Rectal smooth muscle tissue (tissue), 1 donor: ENCODE results near the gene SDHB.

ENCODE experiments used
- H3K27ac ChIP-seq: one replicate; pipeline ENCODE4 v1.7.0; 2013; ENCODE audit warnings: low read depth, low read length, inconsistent platforms
- H3K27me3 ChIP-seq: one replicate; pipeline ENCODE4 v1.7.0; 2013; ENCODE audit warnings: low read length; ENCODE audit not compliant: control insufficient read depth, insufficient read depth
- H3K36me3 ChIP-seq: one replicate; pipeline ENCODE4 v1.7.0; 2013; ENCODE audit warnings: low read length; ENCODE audit not compliant: control insufficient read depth, insufficient read depth
- H3K4me1 ChIP-seq: one replicate; pipeline ENCODE4 v1.7.0; 2013; ENCODE audit warnings: low read length; ENCODE audit not compliant: control insufficient read depth, insufficient read depth
- H3K4me3 ChIP-seq: one replicate; pipeline ENCODE4 v1.7.0; 2013; ENCODE audit warnings: low read length
- H3K9ac ChIP-seq: one replicate; pipeline ENCODE4 v1.7.0; 2013; ENCODE audit warnings: low read length

Gene SDHB

DNA sequence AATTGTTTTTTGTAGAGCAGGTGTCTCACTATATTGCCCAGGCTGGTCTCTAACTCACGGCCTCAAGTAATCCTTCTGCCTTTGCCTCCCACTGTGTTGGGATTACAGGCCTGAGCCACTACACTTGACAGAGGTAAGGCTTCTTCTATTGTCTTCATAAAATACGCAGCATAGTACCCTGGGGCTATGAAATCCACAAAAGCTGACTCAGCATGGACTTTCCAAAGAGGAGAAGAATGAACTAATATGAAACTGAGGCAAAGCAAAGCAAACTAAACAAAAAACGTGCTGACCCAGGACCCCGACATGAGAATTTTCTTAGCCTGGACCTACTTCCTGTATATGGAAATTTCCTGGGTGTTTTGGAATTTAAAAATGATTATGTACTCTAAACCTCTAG lies 23.6 kb downstream of the SDHB start:
- Histone ChIP-seq H3K27ac (no peak overlapping the region), H3K36me3 (peaks cover 23% of the 10 kb centered on the region), H3K27me3 (no peaks in the 10 kb centered on the region), H3K4me3 (no peak overlapping the region), H3K4me1 (no peaks in the 10 kb centered on the region), H3K9ac (no peak overlapping the region)

DNA sequence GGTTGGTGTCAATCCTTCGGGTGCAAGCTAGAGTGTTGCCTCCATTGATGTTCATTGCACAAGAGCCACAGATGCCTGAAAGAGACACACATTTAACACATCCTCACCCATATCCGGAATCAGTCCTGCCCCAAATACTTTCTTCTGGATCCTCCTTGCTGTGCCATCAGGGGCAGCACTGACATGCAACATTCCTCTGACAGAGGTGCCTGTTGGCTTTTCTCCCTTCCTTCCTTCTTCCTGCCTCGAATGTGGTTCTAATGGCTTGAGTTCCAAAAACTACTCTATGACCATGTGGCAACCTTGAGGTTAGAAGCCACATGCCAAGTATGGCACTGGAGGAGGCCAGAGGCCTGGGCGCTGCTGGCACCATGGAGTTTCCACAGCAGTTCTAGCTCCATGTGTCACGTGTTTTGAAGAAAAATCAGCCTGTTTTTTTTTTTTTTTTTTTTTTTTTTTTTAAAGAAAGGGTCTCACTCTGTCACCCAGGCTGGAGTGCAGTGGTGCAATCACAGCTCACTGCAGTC lies 25.1 kb downstream of the SDHB start:
- Histone ChIP-seq H3K36me3 (peaks cover 26% of the 10 kb centered on the region), H3K27me3 (no peaks in the 10 kb centered on the region), H3K4me3 (no peak overlapping the region), H3K27ac (no peak overlapping the region), H3K9ac (no peak overlapping the region), H3K4me1 (no peaks in the 10 kb centered on the region)

DNA sequence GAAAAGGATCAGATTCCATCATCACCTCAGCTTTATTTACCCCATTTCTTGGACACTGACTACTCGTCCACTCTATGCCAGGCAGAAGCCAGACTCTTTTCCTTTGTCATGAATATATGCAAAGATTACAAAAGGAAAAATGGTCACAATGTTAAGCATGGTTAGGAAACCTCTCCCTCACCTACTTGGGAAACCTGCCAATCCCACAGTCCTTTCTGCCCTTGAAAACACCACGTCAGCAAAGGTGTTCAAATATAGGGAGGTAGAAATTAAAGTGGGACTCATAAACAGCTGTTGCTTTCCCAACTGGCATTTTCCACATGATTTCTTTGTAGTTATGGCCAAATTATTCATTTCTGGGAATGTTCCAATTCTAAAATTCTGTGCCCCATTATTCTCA lies 25.9 kb downstream of the SDHB start:
- Histone ChIP-seq H3K27ac (no peak overlapping the region), H3K27me3 (no peaks in the 10 kb centered on the region), H3K4me1 (no peaks in the 10 kb centered on the region), H3K4me3 (no peak overlapping the region), H3K9ac (no peak overlapping the region), H3K36me3 (peaks cover 33% of the 10 kb centered on the region)

- peaks cover 32% of the 10 kb centered on the region for H3K36me3 ChIP-seq
- H3K9ac ChIP-seq, result no peak overlapping the region
- H3K27me3 ChIP-seq, result no peaks in the 10 kb centered on the region
- no peak overlapping the region for H3K27ac ChIP-seq
- no peak overlapping the region for H3K4me3 ChIP-seq
- H3K4me1 ChIP-seq, result no peaks in the 10 kb centered on the region
Measured at GRCh38 chr1:17027403-17027802, 26.4 kb downstream of the SDHB start.

DNA sequence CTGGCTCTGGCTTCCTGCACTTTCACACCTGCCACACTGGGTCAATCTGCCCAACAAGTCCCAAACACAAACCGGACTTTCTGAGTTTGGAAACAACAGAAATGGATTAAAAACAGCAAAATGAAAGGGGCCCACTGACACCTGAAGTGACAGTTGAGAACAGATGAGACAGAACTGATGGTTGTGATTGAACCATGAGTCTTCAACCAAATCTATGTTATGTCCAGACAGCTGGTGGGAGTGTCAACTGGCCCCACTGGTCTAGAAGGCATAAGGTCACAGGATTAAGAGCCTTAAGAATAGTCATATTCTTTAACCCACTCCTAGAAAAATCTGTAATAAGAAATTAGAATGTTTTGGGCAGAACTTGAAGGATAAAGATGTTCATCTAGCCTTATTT lies 29.1 kb downstream of the SDHB start:
- H3K36me3 ChIP-seq, result peaks cover 49% of the 10 kb centered on the region
- H3K27me3 ChIP-seq, result no peaks in the 10 kb centered on the region
- H3K4me3 ChIP-seq, result no peak overlapping the region
- no peak overlapping the region for H3K27ac ChIP-seq
- H3K4me1 ChIP-seq, result no peaks in the 10 kb centered on the region
- no peak overlapping the region for H3K9ac ChIP-seq

- Histone ChIP-seq H3K4me3 (no peak overlapping the region), H3K4me1 (no peaks in the 10 kb centered on the region), H3K27ac (no peak overlapping the region), H3K36me3 (peaks cover 52% of the 10 kb centered on the region), H3K27me3 (no peaks in the 10 kb centered on the region), H3K9ac (no peak overlapping the region)
Measured at GRCh38 chr1:17023573-17023972, 30.3 kb downstream of the SDHB start.

GRCh38 chr1:17023102-17023501 lies 30.7 kb downstream of the SDHB start:
- Histone ChIP-seq H3K36me3 (peaks cover 51% of the 10 kb centered on the region), H3K27ac (no peak overlapping the region)

DNA sequence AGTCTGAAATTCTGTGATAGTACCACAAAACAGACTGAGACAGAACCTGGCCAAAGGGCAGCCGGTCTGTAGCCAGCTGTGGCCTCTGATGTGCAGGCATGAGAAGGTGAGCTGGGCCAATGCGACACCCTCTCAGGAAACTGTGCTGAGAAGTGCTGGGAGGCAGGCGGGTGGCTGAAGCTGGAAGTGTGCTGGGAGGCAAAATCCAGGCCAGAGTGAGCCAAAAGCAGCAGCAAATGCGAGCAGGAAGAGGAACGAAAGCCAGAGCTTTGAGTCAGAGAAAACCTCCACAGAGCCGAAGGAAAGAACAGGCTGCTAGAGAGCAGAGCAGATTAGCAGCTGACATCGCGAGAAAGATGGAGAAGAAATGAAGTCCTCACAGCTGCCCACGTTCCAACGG lies 31.9 kb downstream of the SDHB start:
- Histone ChIP-seq H3K27me3 (no peaks in the 10 kb centered on the region), H3K4me3 (no peak overlapping the region), H3K27ac (no peak overlapping the region), H3K9ac (no peak overlapping the region), H3K4me1 (no peaks in the 10 kb centered on the region), H3K36me3 (peaks cover 40% of the 10 kb centered on the region)

More at GRCh38 chr1:17023102-17023501, 30.7 kb downstream of the SDHB start:
- Histone ChIP-seq H3K4me1 (no peaks in the 10 kb centered on the region), H3K9ac (no peak overlapping the region), H3K27me3 (no peaks in the 10 kb centered on the region), H3K4me3 (no peak overlapping the region)

DNA sequence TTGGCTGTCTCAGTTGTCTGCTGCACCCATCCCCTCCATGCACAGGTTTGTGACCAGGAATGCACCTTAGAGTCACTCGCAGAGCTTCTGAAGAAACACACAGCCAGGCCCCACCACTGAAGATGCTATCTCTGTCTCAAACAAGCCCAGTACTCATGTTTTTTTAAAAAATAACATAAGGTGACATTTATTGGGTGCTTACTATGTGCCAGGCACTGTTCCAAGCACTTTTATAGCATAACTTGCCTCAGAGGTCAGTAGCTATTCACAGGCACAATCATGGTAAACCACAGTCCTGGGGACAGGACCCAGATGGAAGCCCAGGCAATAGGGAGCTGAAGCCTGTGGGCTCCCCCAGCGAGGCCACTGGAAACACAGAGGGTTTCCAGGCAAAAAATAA lies 33.3 kb downstream of the SDHB start:
- Histone ChIP-seq H3K27me3 (no peaks in the 10 kb centered on the region), H3K27ac (no peak overlapping the region), H3K4me3 (no peak overlapping the region), H3K9ac (no peak overlapping the region), H3K4me1 (no peaks in the 10 kb centered on the region), H3K36me3 (peaks cover 35% of the 10 kb centered on the region)

GRCh38 chr1:17018849-17019248 lies 35.0 kb downstream of the SDHB start:
- no peaks in the 10 kb centered on the region for H3K4me1 ChIP-seq

DNA sequence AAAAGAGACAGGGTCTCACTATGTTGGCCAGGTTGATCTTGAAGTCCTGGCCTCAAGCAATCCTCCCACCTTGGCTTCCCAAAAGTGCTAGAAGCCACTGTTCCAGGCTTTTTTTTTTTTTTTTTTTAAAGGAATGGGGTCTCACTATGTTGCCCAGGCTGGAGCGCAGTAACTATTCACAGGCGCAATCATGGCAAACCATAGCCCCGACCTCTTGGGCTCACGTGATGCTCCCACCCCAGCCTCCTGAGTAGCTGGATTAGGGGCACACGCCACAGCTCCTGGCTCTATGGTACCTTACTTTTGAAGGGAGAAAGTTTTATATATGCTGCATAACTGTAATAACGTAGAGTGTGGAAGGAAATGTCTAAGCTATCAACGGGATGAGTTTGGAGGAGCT lies 36.4 kb downstream of the SDHB start:
- H3K27me3 ChIP-seq, result no peaks in the 10 kb centered on the region
- H3K36me3 ChIP-seq, result peaks cover 21% of the 10 kb centered on the region
- no peaks in the 10 kb centered on the region for H3K4me1 ChIP-seq

More at GRCh38 chr1:17018849-17019248, 35.0 kb downstream of the SDHB start:
- no peak overlapping the region for H3K9ac ChIP-seq
- no peak overlapping the region for H3K4me3 ChIP-seq
- H3K27me3 ChIP-seq, result no peaks in the 10 kb centered on the region
- H3K36me3 ChIP-seq, result peaks cover 33% of the 10 kb centered on the region
- no peak overlapping the region for H3K27ac ChIP-seq

GRCh38 chr1:17016317-17016661 lies 37.5 kb downstream of the SDHB start:
- Histone ChIP-seq H3K9ac (no peak overlapping the region), H3K4me1 (no peaks in the 10 kb centered on the region), H3K4me3 (no peak overlapping the region), H3K27ac (no peak overlapping the region), H3K27me3 (no peaks in the 10 kb centered on the region), H3K36me3 (peaks cover 12% of the 10 kb centered on the region)

More for the DNA sequence above, 36.4 kb downstream of the SDHB start:
- no peak overlapping the region for H3K27ac ChIP-seq
- H3K4me3 ChIP-seq, result no peak overlapping the region
- H3K9ac ChIP-seq, result no peak overlapping the region

DNA sequence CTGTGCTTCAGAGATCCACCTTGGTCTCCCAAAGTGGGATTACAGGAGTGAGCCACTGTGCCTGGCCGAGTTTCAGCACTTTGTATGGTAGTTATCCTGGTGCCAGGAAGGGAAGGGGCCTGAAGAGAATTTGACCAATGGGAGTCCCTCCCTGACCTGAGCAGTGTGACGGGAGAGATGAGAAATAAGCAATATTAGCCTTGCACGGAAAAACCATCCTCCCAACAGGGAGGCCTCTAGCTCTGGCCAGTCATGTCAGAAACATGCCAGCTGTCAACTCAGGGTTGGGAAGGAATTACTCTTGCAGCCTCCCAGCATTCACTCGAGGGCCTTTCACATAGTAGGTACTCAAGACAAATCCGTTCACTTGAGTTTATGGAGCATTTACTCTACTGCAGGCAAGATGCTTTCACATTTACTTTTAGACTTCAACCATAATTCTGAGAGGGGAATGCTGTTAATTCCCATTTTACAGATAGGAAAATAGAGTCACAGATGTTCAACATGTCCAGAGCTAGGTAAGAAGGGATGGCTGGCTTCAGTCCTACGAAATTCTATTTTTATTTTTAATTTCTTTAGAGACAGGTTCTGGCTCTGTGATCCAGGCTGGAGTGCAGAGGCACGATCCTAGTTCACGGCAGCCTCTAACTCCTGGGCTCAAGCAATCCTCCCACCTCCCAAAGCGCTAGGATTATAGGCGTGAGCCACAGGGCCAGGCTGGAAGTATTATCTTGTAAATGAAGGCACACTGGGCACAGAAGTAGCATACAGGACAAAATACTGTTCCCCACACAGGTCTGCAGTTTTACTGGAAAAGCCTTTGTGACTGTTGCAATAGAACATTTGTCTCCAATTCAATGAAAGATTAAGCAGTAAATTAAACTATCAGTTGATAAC lies 38.9 kb downstream of the SDHB start:
- Histone ChIP-seq H3K4me1 (peaks cover 7% of the 10 kb centered on the region), H3K36me3 (peaks cover 3% of the 10 kb centered on the region), H3K4me3 (no peak overlapping the region), H3K9ac (no peak overlapping the region), H3K27me3 (no peaks in the 10 kb centered on the region), H3K27ac (no peak overlapping the region)
